GM21390 (cell line): ENCODE results near the gene EHD1.

Experiments
- ATAC-seq: cut with Tn5 transposase; IDR thresholded peaks from one replicate; pipeline ENCODE4 v1.9.1; 2021; ENCODE audit not compliant: unreplicated experiment

The EHD1 gene

GRCh38 chr11:64910451-64911093, 32.2 kb upstream of the EHD1 start:
- ATAC-seq, result no peak

GRCh38 chr11:64909653-64910343, 31.4 kb upstream of the EHD1 start:
- no peak for ATAC-seq

- no peak for ATAC-seq
These were observed 30.3 kb upstream of the EHD1 start for GRCh38 chr11:64908766-64909165.

GRCh38 chr11:64906314-64906635, 27.9 kb upstream of the EHD1 start:
- ATAC-seq, result no peak

GRCh38 chr11:64905516-64906313, 27.3 kb upstream of the EHD1 start:
- no peak for ATAC-seq

GRCh38 chr11:64903291-64903833, 24.9 kb upstream of the EHD1 start:
- ATAC-seq, result no peak

GRCh38 chr11:64902102-64902900, 23.9 kb upstream of the EHD1 start:
- ATAC-seq, result no peak

GRCh38 chr11:64900774-64901173, 22.4 kb upstream of the EHD1 start:
- no peak for ATAC-seq

- no peak for ATAC-seq
These were observed 21.9 kb upstream of the EHD1 start for GRCh38 chr11:64900263-64900678.

GRCh38 chr11:64898541-64898940, 20.1 kb upstream of the EHD1 start:
- ATAC-seq, result no peak

- no peak for ATAC-seq
These were observed 19.6 kb upstream of the EHD1 start for GRCh38 chr11:64898076-64898445.

GRCh38 chr11:64897381-64898075, 19.1 kb upstream of the EHD1 start:
- no peak for ATAC-seq

- no peak for ATAC-seq
These were observed 18.1 kb upstream of the EHD1 start for GRCh38 chr11:64896448-64897022.

- no peak for ATAC-seq
These were observed 16.5 kb upstream of the EHD1 start for GRCh38 chr11:64894812-64895452.

- no peak for ATAC-seq
These were observed 15.8 kb upstream of the EHD1 start for GRCh38 chr11:64894070-64894811.

GRCh38 chr11:64893194-64894069, 15.0 kb upstream of the EHD1 start:
- ATAC-seq, result no peak

GRCh38 chr11:64892838-64893193, 14.4 kb upstream of the EHD1 start:
- ATAC-seq, result no peak

GRCh38 chr11:64892411-64892831, 14.0 kb upstream of the EHD1 start:
- ATAC-seq, result no peak
